Transverse colon (tissue), 4 donors: ENCODE data around the gene KPNA6. TPM values are rescaled to one million over a fixed set of nuclear protein-coding genes. Genes with fewer than 3 reads are reported as not detected.
A peak's percentile ranks its signal among the peaks of the same experiment; 100 is the strongest.

Source experiments
- DNase-seq: peaks from one replicate; pipeline ENCODE4 v3.0.0-alpha.2; 2019
- H3K27ac ChIP-seq, 4 donors: fragments of 200-600 bp; sonication (generic); 2 replicates each; pipeline ENCODE4 v1.5.1; 2016 to 2018; ENCODE audit warnings: inconsistent platforms in 4 of 4
- H3K27me3 ChIP-seq: fragments of 200-600 bp; sonication (generic); 2 replicates; pipeline ENCODE4 v1.5.1; 2017; ENCODE audit warnings: inconsistent platforms
- H3K36me3 ChIP-seq, 4 donors: fragments of 200-600 bp; sonication (generic); 2 replicates each; pipeline ENCODE4 v1.5.1; 2017 to 2019; ENCODE audit warnings: inconsistent platforms in 4 of 4
- H3K4me1 ChIP-seq, 4 donors: fragments of 200-600 bp; sonication (generic); 2 replicates each; pipeline ENCODE4 v1.5.1; 2017 to 2020; ENCODE audit warnings: inconsistent platforms in 4 of 4
- H3K4me3 ChIP-seq, 4 donors: fragments of 200-600 bp; sonication (generic); 1 replicate in 1 of 4; 2 replicates in 3 of 4; pipeline versions ENCODE4 v1.5.1 to v1.6.1; 2017 to 2019; ENCODE audit warnings: inconsistent platforms in 4 of 4
- H3K9me3 ChIP-seq, 2 donors: fragments of 200-600 bp; sonication (generic); 2 replicates each; pipeline ENCODE4 v1.5.1; 2017 to 2019; ENCODE audit warnings: inconsistent platforms in 2 of 2
- CTCF ChIP-seq, 5 experiments: fragments of 200-600 bp in 3 of 5; fragments of 450-650 bp in 2 of 5; sonication (generic) in 3 of 5; IDR thresholded peaks; 1 replicate in 2 of 5; 2 replicates in 3 of 5; pipeline ENCODE4 v1.5.1; 2016 to 2017; ENCODE audit warnings: antibody characterized with exemption in 5 of 5, inconsistent platforms in 3 of 5, mild to moderate bottlenecking in 2 of 5, moderate library complexity in 1 of 5
- EP300 ChIP-seq: sonication (generic); formaldehyde crosslinking; IDR thresholded peaks from one replicate; pipeline ENCODE4 v1.6.1; 2017; ENCODE audit warnings: antibody characterized with exemption, low read depth
- POLR2A ChIP-seq: fragments of 450-650 bp; IDR thresholded peaks from one replicate; pipeline ENCODE4 v1.6.1; 2016; ENCODE audit warnings: antibody characterized with exemption, mild to moderate bottlenecking, moderate library complexity
- POLR2AphosphoS5 ChIP-seq, 3 donors: sonication (generic); formaldehyde crosslinking; IDR thresholded peaks; one replicate each; pipeline ENCODE4 v1.6.1; 2016; ENCODE audit warnings: antibody characterized with exemption in 3 of 3
- WGBS, 2 donors: methylation state at CpG; one replicate each; pipeline ENCODE4 v1.1.5; 2018; ENCODE audit warnings: low coverage in 1 of 2; 5-methylcytosine and 5-hydroxymethylcytosine counted together
- in situ Hi-C, 4 donors: fragments of 200-750 bp; cut with MboI; loops; one replicate each; pipeline versions ENCODE4 v1.15.0 to v1.15.1; 2017; ENCODE audit warnings: low sequenced_read_pairs in 3 of 4, low pct_ligation_motif_present in 1 of 4, low pct_unique_long_range_greater_than_20kb in 1 of 4
- intact Hi-C: fragments of 100-400 bp; cut with DNase I; formaldehyde crosslinking; loops from one replicate; pipeline ENCODE4 v1.15.1; 2023; ENCODE audit warnings: low total_unique reads
- total RNA-seq, 4 donors: library from RNA; depleted of rRNA; stranded (reverse); fragments of >200 nt; gene quantifications; one replicate each; pipeline ENCODE4 v1.1.0, GENCODE V29; 2016

The KPNA6 gene
- total RNA-seq, 4 donors from 2014 or later, result 20.5 to 30.5 (median 25.4) TPM

GRCh38 chr1:32182060-32182459 is 74.2 kb downstream of the KPNA6 start:
- intact Hi-C loops, result no loop called here
- peak overlapping the region in 1 of 4 donors; percentile 82 for H3K4me3 ChIP-seq
- no peak for DNase-seq
- no peak for TF ChIP-seq POLR2AphosphoS5 (IDR thresholded peaks at IDR 0.05)
- no peak for TF ChIP-seq POLR2A
- no peak for TF ChIP-seq CTCF (IDR thresholded peaks at IDR 0.05)
- TF ChIP-seq EP300, result no peak
- in situ Hi-C loops, result no loop called here
- H3K9me3 ChIP-seq, result no peaks in the 10 kb centered on the region
- no peaks in the 10 kb centered on the region for H3K27me3 ChIP-seq
- no peak overlapping the region for H3K27ac ChIP-seq
- H3K36me3 ChIP-seq, result peaks cover 0 to 21% (median 10%) of the 10 kb centered on the region in 4 donors
- WGBS, 2 donors, result 70 to 89% methylated on average over 2 to 6 of the region's 6 CpGs
- peaks cover 12 to 53% (median 39%) of the 10 kb centered on the region in 4 donors for H3K4me1 ChIP-seq

GRCh38 chr1:32184650-32185049 is 76.8 kb downstream of the KPNA6 start:
- intact Hi-C loops, result no loop called here

GRCh38 chr1:32186077-32186476 is 78.2 kb downstream of the KPNA6 start:
- H3K36me3 ChIP-seq, result peaks cover 0 to 57% (median 34%) of the 10 kb centered on the region in 4 donors
- peaks cover 10 to 37% (median 24%) of the 10 kb centered on the region in 4 donors for H3K4me1 ChIP-seq
- WGBS, 2 donors, result 90 to 91% methylated on average over 2 of the region's 2 CpGs
- intact Hi-C loops (no loop called here), in situ Hi-C loops (no loop called here)
- no peaks in the 10 kb centered on the region for H3K9me3 ChIP-seq
- no peak for TF ChIP-seq EP300
- TF ChIP-seq POLR2AphosphoS5 (IDR thresholded peaks at IDR 0.05), result no peak
- no peak for TF ChIP-seq POLR2A
- TF ChIP-seq CTCF (IDR thresholded peaks at IDR 0.05), result no peak
- H3K27me3 ChIP-seq, result no peaks in the 10 kb centered on the region
- H3K27ac ChIP-seq, result no peak overlapping the region
- DNase-seq, result no peak
- H3K4me3 ChIP-seq, result no peak overlapping the region

More at GRCh38 chr1:32184650-32185049, 76.8 kb downstream of the KPNA6 start:
- DNase-seq, result no peak
- Histone ChIP-seq H3K27me3 (no peaks in the 10 kb centered on the region), H3K36me3 (peaks cover 0 to 44% (median 25%) of the 10 kb centered on the region in 4 donors), H3K4me3 (no peak overlapping the region), H3K27ac (no peak overlapping the region), H3K4me1 (peaks cover 12 to 45% (median 31%) of the 10 kb centered on the region in 4 donors), H3K9me3 (no peaks in the 10 kb centered on the region)
- TF ChIP-seq CTCF (IDR thresholded peaks at IDR 0.05) (no peak), POLR2AphosphoS5 (IDR thresholded peaks at IDR 0.05) (no peak), EP300 (no peak), POLR2A (no peak)
- in situ Hi-C loops, result no loop called here

GRCh38 chr1:32186491-32186890 is 78.6 kb downstream of the KPNA6 start:
- H3K27ac ChIP-seq, result no peak overlapping the region
- no peak overlapping the region for H3K4me3 ChIP-seq
- H3K4me1 ChIP-seq, result peaks cover 7 to 33% (median 20%) of the 10 kb centered on the region in 4 donors
- no peaks in the 10 kb centered on the region for H3K27me3 ChIP-seq
- in situ Hi-C loops, result no loop called here
- H3K9me3 ChIP-seq, result no peaks in the 10 kb centered on the region
- DNase-seq, result no peak
- H3K36me3 ChIP-seq, result peaks cover 0 to 61% (median 36%) of the 10 kb centered on the region in 4 donors
- TF ChIP-seq POLR2AphosphoS5 (IDR thresholded peaks at IDR 0.05) (no peak), CTCF (IDR thresholded peaks at IDR 0.05) (no peak), POLR2A (no peak), EP300 (no peak)
- 87% methylated on average over 2 of the region's 2 CpGs; no CpG with 5 or more reads in 1 of the 2 donors for WGBS, 2 donors
- intact Hi-C loops, result no loop called here
